Thyroid gland (tissue), 4 donors: ENCODE results near the gene IL7R.

ENCODE experiments used
- POLR2A ChIP-seq, 2 donors: fragments of 450-650 bp; IDR thresholded peaks; one replicate each; pipeline ENCODE4 v1.6.1; 2017; ENCODE audit warnings: antibody characterized with exemption in 2 of 2, mild to moderate bottlenecking in 2 of 2, moderate library complexity in 1 of 2
- TF ChIP-seq, protein P1 (sequence below), 6 experiments: fragments of 200-600 bp in 3 of 6; fragments of 450-650 bp in 3 of 6; sonication (generic) in 3 of 6; IDR thresholded peaks; one replicate each; pipeline ENCODE4 v1.5.1; 2016 to 2019; ENCODE audit warnings: antibody characterized with exemption in 6 of 6, mild to moderate bottlenecking in 2 of 6, inconsistent platforms in 1 of 6, moderate library complexity in 1 of 6

DNA sequence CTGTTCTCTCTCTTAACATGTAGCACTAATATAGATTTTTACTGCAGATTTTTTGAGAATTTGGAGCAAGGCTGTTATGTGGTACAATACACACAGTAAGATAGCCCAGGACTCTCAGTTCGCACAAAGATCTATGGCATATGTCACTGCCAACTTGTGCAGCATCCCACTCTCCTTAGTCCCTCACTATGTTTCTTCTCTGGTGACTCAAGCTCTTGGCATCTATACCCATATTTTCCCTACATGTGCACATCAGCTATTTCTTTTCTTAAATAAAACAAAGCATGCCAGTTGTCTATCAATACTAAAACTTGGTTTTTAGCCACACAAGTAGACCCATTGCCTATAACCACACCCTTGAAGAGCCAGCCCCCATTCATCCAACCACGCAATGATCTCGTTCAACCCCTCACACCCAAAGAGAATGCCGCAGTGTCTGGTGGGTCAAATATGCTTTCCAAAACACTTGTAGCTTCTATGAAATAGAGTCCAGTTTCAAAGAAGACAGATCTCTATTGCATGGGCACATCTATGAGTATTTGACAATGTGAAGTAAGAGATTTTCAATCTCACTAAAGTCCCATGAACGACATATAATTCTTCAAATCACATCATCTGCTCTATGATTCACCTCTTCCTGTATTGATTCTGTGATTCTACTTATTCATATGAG, 18.2 kb upstream of the IL7R start:
- TF ChIP-seq, protein P1, sequence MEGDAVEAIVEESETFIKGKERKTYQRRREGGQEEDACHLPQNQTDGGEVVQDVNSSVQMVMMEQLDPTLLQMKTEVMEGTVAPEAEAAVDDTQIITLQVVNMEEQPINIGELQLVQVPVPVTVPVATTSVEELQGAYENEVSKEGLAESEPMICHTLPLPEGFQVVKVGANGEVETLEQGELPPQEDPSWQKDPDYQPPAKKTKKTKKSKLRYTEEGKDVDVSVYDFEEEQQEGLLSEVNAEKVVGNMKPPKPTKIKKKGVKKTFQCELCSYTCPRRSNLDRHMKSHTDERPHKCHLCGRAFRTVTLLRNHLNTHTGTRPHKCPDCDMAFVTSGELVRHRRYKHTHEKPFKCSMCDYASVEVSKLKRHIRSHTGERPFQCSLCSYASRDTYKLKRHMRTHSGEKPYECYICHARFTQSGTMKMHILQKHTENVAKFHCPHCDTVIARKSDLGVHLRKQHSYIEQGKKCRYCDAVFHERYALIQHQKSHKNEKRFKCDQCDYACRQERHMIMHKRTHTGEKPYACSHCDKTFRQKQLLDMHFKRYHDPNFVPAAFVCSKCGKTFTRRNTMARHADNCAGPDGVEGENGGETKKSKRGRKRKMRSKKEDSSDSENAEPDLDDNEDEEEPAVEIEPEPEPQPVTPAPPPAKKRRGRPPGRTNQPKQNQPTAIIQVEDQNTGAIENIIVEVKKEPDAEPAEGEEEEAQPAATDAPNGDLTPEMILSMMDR (IDR thresholded peaks at IDR 0.05) = no peak
- TF ChIP-seq POLR2A (IDR thresholded peaks at IDR 0.05) = no peak
